Mammary epithelial cell (primary cell): ENCODE results near the gene RNF113B.

ENCODE experiments used
- CTCF ChIP-seq, 2 donors: IDR thresholded peaks in 1 of 2; conservative IDR thresholded peaks in 1 of 2; 2 replicates each; pipeline ENCODE4 v1.5.1; 2011 to 2012; ENCODE audit warnings: inconsistent platforms in 2 of 2, low read length in 2 of 2, mild to moderate bottlenecking in 2 of 2, control low read depth in 1 of 2, low read depth in 1 of 2; ENCODE audit not compliant: insufficient read depth in 1 of 2; ENCODE audit errors: extremely low read depth in 1 of 2
- EZH2 ChIP-seq: IDR thresholded peaks from 2 replicates; pipeline ENCODE4 v1.6.1; 2012; ENCODE audit warnings: low read length, inconsistent platforms, borderline replicate concordance

GRCh38 chr13:98201189-98201588 lies 24.1 kb upstream of the RNF113B start:
- TF ChIP-seq CTCF (conservative IDR thresholded peaks at IDR 0.05 in 1 of 2, IDR thresholded peaks at IDR 0.05 in 1 of 2; ENCODE audit: extremely low read depth in 1 of 2, insufficient read depth in 1 of 2, low read depth in 1 of 2, low read length in 2 of 2), result no peak
- no peak for TF ChIP-seq EZH2
